Measurements from ENCODE around the gene FSTL1.
A peak's percentile ranks its signal among the peaks of the same experiment; 100 is the strongest.

FSTL1 gene

GRCh38 chr3:120420928-120421551 lies 29.8 kb downstream of the FSTL1 start:
- POLR2A ChIA-PET, result no interaction called here
- no peak for TF ChIP-seq LEF1 (IDR thresholded peaks at IDR 0.05; ENCODE audit: borderline replicate concordance)
- TF ChIP-seq FOXK2 (IDR thresholded peaks at IDR 0.05), result no peak
- TF ChIP-seq SUZ12 (IDR thresholded peaks at IDR 0.05), result no peak
- no peak for TF ChIP-seq BHLHE40 (IDR thresholded peaks at IDR 0.05; ENCODE audit: borderline replicate concordance)
- TF ChIP-seq TARDBP (IDR thresholded peaks at IDR 0.05), result no peak
- TF ChIP-seq CTBP1 (IDR thresholded peaks at IDR 0.05; ENCODE audit: borderline replicate concordance), result no peak
- no peak for TF ChIP-seq FOXM1 (IDR thresholded peaks at IDR 0.05; ENCODE audit: borderline replicate concordance)
- no peak for TF ChIP-seq FOXA1 (IDR thresholded peaks at IDR 0.05)
- no peak for TF ChIP-seq ZNF384 (IDR thresholded peaks at IDR 0.05)
- no peak for TF ChIP-seq HDGF (IDR thresholded peaks at IDR 0.05; ENCODE audit: borderline replicate concordance)
- no peak for TF ChIP-seq ARNT (IDR thresholded peaks at IDR 0.05)
- no peak for TF ChIP-seq PKNOX1 (IDR thresholded peaks at IDR 0.05)
- TF ChIP-seq NFRKB (IDR thresholded peaks at IDR 0.05), result no peak
- DNase-seq (ENCODE audit: extremely low spot score), result no peak
- CTCF ChIA-PET, result interaction anchor here (0.6 to 2.9 kb wide), 2 partner anchors 68 to 137 kb away, joined by 3 to 19 read pairs; no protein-coding TSS in a partner anchor

- no peak for TF ChIP-seq NFRKB (IDR thresholded peaks at IDR 0.05)
- no peak for TF ChIP-seq ELF4 (IDR thresholded peaks at IDR 0.05)
- TF ChIP-seq ARNT (IDR thresholded peaks at IDR 0.05), result no peak
- TF ChIP-seq SUZ12 (IDR thresholded peaks at IDR 0.05), result no peak
- no peak for TF ChIP-seq ZNF384 (IDR thresholded peaks at IDR 0.05)
- TF ChIP-seq CTBP1 (IDR thresholded peaks at IDR 0.05; ENCODE audit: borderline replicate concordance), result no peak
- no peak for TF ChIP-seq FOXK2 (IDR thresholded peaks at IDR 0.05)
- no peak for TF ChIP-seq LEF1 (IDR thresholded peaks at IDR 0.05; ENCODE audit: borderline replicate concordance)
- no peak for TF ChIP-seq TARDBP (IDR thresholded peaks at IDR 0.05)
- TF ChIP-seq PKNOX1 (IDR thresholded peaks at IDR 0.05), result no peak
- no peak for TF ChIP-seq HDGF (IDR thresholded peaks at IDR 0.05; ENCODE audit: borderline replicate concordance)
- TF ChIP-seq L3MBTL2 (conservative IDR thresholded peaks at IDR 0.05), result no peak
- no peak for TF ChIP-seq FOXM1 (IDR thresholded peaks at IDR 0.05; ENCODE audit: borderline replicate concordance)
- no peak for DNase-seq (ENCODE audit: extremely low spot score)
- ChIA-PET CTCF (interaction anchor here (2.9 kb wide), 1 partner anchor 137 kb away, joined by 19 read pairs; no protein-coding TSS in a partner anchor), POLR2A (no interaction called here)
Observed at GRCh38 chr3:120420360-120420759, 30.4 kb downstream of the FSTL1 start.

GRCh38 chr3:120419797-120420196 lies 31.0 kb downstream of the FSTL1 start:
- POLR2A ChIA-PET, result interaction anchor here (3.5 kb wide), 1 partner anchor 71 kb away, joined by 23 read pairs; the partner anchor contains the start of gene LRRC58

GRCh38 chr3:120418866-120419490 lies 31.8 kb downstream of the FSTL1 start:
- TF ChIP-seq LEF1 (IDR thresholded peaks at IDR 0.05; ENCODE audit: borderline replicate concordance) (no peak), CTBP1 (IDR thresholded peaks at IDR 0.05; ENCODE audit: borderline replicate concordance) (no peak), NFRKB (IDR thresholded peaks at IDR 0.05) (no peak), PKNOX1 (IDR thresholded peaks at IDR 0.05) (peak; percentile 48)
- ChIA-PET CTCF (interaction anchor here (0.6 to 4.3 kb wide), 7 partner anchors 110 to 323 kb away, joined by 3 to 58 read pairs (median 17); partner anchors contain the start of genes GTF2E1 and RABL3), POLR2A (interaction anchor here (2.1 to 3.5 kb wide), 3 partner anchors 30 to 140 kb away, joined by 7 to 23 read pairs (median 10); partner anchors contain the start of gene LRRC58)
- peak; percentile 53 for DNase-seq (ENCODE audit: extremely low spot score)

More at GRCh38 chr3:120419797-120420196, 31.0 kb downstream of the FSTL1 start:
- no peak for TF ChIP-seq ELF4 (IDR thresholded peaks at IDR 0.05)
- no peak for TF ChIP-seq SUZ12 (IDR thresholded peaks at IDR 0.05)
- TF ChIP-seq LEF1 (IDR thresholded peaks at IDR 0.05; ENCODE audit: borderline replicate concordance), result no peak
- no peak for TF ChIP-seq TARDBP (IDR thresholded peaks at IDR 0.05)
- no peak for TF ChIP-seq HDGF (IDR thresholded peaks at IDR 0.05; ENCODE audit: borderline replicate concordance)
- TF ChIP-seq CTBP1 (IDR thresholded peaks at IDR 0.05; ENCODE audit: borderline replicate concordance), result no peak
- no peak for TF ChIP-seq FOXM1 (IDR thresholded peaks at IDR 0.05; ENCODE audit: borderline replicate concordance)
- no peak for TF ChIP-seq PKNOX1 (IDR thresholded peaks at IDR 0.05)
- TF ChIP-seq FOXA1 (IDR thresholded peaks at IDR 0.05), result no peak
- no peak for TF ChIP-seq L3MBTL2 (conservative IDR thresholded peaks at IDR 0.05)
- no peak for TF ChIP-seq ZNF384 (IDR thresholded peaks at IDR 0.05)
- no peak for TF ChIP-seq FOXK2 (IDR thresholded peaks at IDR 0.05)
- TF ChIP-seq ARNT (IDR thresholded peaks at IDR 0.05), result no peak
- TF ChIP-seq NFRKB (IDR thresholded peaks at IDR 0.05), result no peak
- TF ChIP-seq BHLHE40 (IDR thresholded peaks at IDR 0.05; ENCODE audit: borderline replicate concordance), result no peak
- TF ChIP-seq SP1 (IDR thresholded peaks at IDR 0.05), result no peak
- CTCF ChIA-PET, result interaction anchor here (0.6 to 4.3 kb wide), 6 partner anchors 109 to 323 kb away, joined by 3 to 58 read pairs (median 18); partner anchors contain the start of genes GTF2E1 and RABL3
- no peak for DNase-seq (ENCODE audit: extremely low spot score)

- ChIA-PET CTCF (interaction anchor here (0.6 to 4.3 kb wide), 12 partner anchors 25 to 323 kb away, joined by 3 to 58 read pairs (median 6); partner anchors contain the start of genes GTF2E1 and RABL3), POLR2A (interaction anchor here (1.9 to 3.5 kb wide), 4 partner anchors 31 to 140 kb away, joined by 5 to 23 read pairs (median 8); partner anchors contain the start of genes FSTL1 and LRRC58)
- TF ChIP-seq PKNOX1 (IDR thresholded peaks at IDR 0.05), result no peak
Observed at GRCh38 chr3:120418446-120418845, 32.3 kb downstream of the FSTL1 start.

More at GRCh38 chr3:120418446-120418845, 32.3 kb downstream of the FSTL1 start:
- no peak for DNase-seq (ENCODE audit: extremely low spot score)

All from HEK293T (cell line).